RCC 7860 (cell line): ENCODE data around the gene SPIRE1.

Source experiments
- DNase-seq: peaks from one replicate; pipeline ENCODE4 v3.0.0-alpha.2; 2015; ENCODE audit warnings: low spot score
- FAIRE-seq: peaks from 2 replicates; lab custom pipeline; 2012; peaks lifted over from hg19 to GRCh38; lab: Jason Lieb, UNC

The SPIRE1 gene

GRCh38 chr18:12458771-12459170 lies 199.1 kb downstream of the SPIRE1 start:
- DNase-seq (no peak), FAIRE-seq (no peak)

- FAIRE-seq, result no peak
- no peak for DNase-seq
These were observed 201.5 kb downstream of the SPIRE1 start for GRCh38 chr18:12456441-12456840.

GRCh38 chr18:12455496-12455895 lies 202.4 kb downstream of the SPIRE1 start:
- FAIRE-seq (no peak), DNase-seq (no peak)

GRCh38 chr18:12452784-12453183 lies 205.1 kb downstream of the SPIRE1 start:
- FAIRE-seq (no peak), DNase-seq (no peak)

- no peak for DNase-seq
- FAIRE-seq, result no peak
These were observed 206.5 kb downstream of the SPIRE1 start for GRCh38 chr18:12451428-12451827.

- DNase-seq (no peak), FAIRE-seq (no peak)
These were observed 208.7 kb downstream of the SPIRE1 start for GRCh38 chr18:12449051-12449785.

GRCh38 chr18:12445554-12445953 lies 212.4 kb downstream of the SPIRE1 start:
- FAIRE-seq (no peak), DNase-seq (no peak)

- DNase-seq, result no peak
- no peak for FAIRE-seq
These were observed 214.4 kb downstream of the SPIRE1 start for GRCh38 chr18:12443551-12443950.

- DNase-seq (peak; percentile 8), FAIRE-seq (no peak)
These were observed 215.0 kb downstream of the SPIRE1 start for GRCh38 chr18:12442946-12443345.

GRCh38 chr18:12441475-12442034 lies 216.4 kb downstream of the SPIRE1 start:
- FAIRE-seq, result no peak
- no peak for DNase-seq

- FAIRE-seq, result no peak
- DNase-seq, result no peak
These were observed 219.7 kb downstream of the SPIRE1 start for GRCh38 chr18:12438257-12438656.

- DNase-seq (no peak), FAIRE-seq (no peak)
These were observed 222.0 kb downstream of the SPIRE1 start for GRCh38 chr18:12435867-12436266.

- DNase-seq, result no peak
These were observed 223.4 kb downstream of the SPIRE1 start for GRCh38 chr18:12434541-12434929.

GRCh38 chr18:12433829-12434540 lies 223.9 kb downstream of the SPIRE1 start:
- FAIRE-seq, result no peak

More at GRCh38 chr18:12434541-12434929, 223.4 kb downstream of the SPIRE1 start:
- FAIRE-seq, result no peak

GRCh38 chr18:12432881-12433280 lies 225.0 kb downstream of the SPIRE1 start:
- FAIRE-seq, result no peak
- no peak for DNase-seq

More at GRCh38 chr18:12433829-12434540, 223.9 kb downstream of the SPIRE1 start:
- no peak for DNase-seq

- FAIRE-seq, result no peak
These were observed 225.7 kb downstream of the SPIRE1 start for GRCh38 chr18:12432196-12432595.

GRCh38 chr18:12431561-12431960 lies 226.3 kb downstream of the SPIRE1 start:
- FAIRE-seq (no peak), DNase-seq (no peak)

More at GRCh38 chr18:12432196-12432595, 225.7 kb downstream of the SPIRE1 start:
- no peak for DNase-seq

GRCh38 chr18:12430137-12430990 lies 227.5 kb downstream of the SPIRE1 start:
- no peak for DNase-seq
- no peak for FAIRE-seq

- FAIRE-seq (no peak), DNase-seq (no peak)
These were observed 228.4 kb downstream of the SPIRE1 start for GRCh38 chr18:12429556-12429955.

- no peak for DNase-seq
- no peak for FAIRE-seq
These were observed 229.0 kb downstream of the SPIRE1 start for GRCh38 chr18:12428923-12429322.

GRCh38 chr18:12426924-12427323 lies 231.0 kb downstream of the SPIRE1 start:
- DNase-seq (no peak), FAIRE-seq (no peak)
